K562 (cell line): ENCODE results near the gene SCN5A.

Source experiments
- CTCF ChIP-seq, 3 experiments: IDR thresholded peaks in 2 of 3; conservative IDR thresholded peaks in 1 of 3; 2 replicates each; pipeline ENCODE4 v1.5.1; 2011 to 2012; ENCODE audit warnings: low read length in 3 of 3, mild to moderate bottlenecking in 3 of 3, control low read depth in 2 of 3, improper control_type of control experiment in 1 of 3, inconsistent platforms in 1 of 3, low read depth in 1 of 3, mixed read lengths in 1 of 3, moderate library complexity in 1 of 3; ENCODE audit not compliant: insufficient read depth in 2 of 3
- NKRF ChIP-seq: fragments of 450-650 bp; IDR thresholded peaks from 2 replicates; pipeline ENCODE4 v1.6.1; 2016; ENCODE audit warnings: borderline replicate concordance
- POLR2AphosphoS5 ChIP-seq: IDR thresholded peaks from 2 replicates; pipeline ENCODE4 v1.6.1; 2011; ENCODE audit warnings: mild to moderate bottlenecking, low read depth, low read length, moderate library complexity; ENCODE audit not compliant: control insufficient read depth, insufficient read depth
- RBM34 ChIP-seq: fragments of 200-400 bp; formaldehyde crosslinking; IDR thresholded peaks from 2 replicates; pipeline ENCODE4 v1.6.1; 2018; ENCODE audit warnings: low read length, borderline replicate concordance; ENCODE audit not compliant: insufficient read depth
- RBM39 ChIP-seq: fragments of 200-400 bp; formaldehyde crosslinking; optimal IDR thresholded peaks from 2 replicates; pipeline ENCODE3; 2018; ENCODE audit warnings: low read depth, low read length
- ZKSCAN8 ChIP-seq: fragments of 200-800 bp; sonication (Bioruptor generic); IDR thresholded peaks from 2 replicates; pipeline ENCODE4 v1.6.1; 2016; ENCODE audit warnings: missing genetic modification characterization, missing compliant biosample characterization
- TF ChIP-seq, protein P1 (sequence below): fragments of 450-650 bp; conservative IDR thresholded peaks from 2 replicates; pipeline ENCODE4 v1.6.1; 2016; ENCODE audit warnings: missing genetic modification characterization, low read depth, mild to moderate bottlenecking, missing compliant biosample characterization, moderate library complexity

DNA sequence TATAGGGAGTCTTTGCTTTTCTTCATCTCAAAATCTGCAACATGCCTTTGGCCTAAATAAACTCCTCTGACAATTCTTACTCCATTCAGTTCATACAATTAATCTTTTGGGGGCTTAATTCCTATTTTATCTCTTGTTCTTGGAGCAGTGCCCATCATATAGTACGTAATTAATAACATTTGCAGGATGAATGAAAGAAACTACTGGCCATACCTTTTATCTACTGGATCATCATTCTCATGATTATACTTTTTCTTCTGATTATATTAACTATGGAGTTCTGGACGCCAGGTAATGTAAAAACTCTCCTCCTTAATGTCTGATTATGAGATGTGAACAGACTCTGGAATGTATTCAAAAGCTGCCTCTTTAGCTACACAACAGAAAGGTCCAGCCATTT lies 46.5 kb upstream of the SCN5A start:
- TF ChIP-seq, protein P1, sequence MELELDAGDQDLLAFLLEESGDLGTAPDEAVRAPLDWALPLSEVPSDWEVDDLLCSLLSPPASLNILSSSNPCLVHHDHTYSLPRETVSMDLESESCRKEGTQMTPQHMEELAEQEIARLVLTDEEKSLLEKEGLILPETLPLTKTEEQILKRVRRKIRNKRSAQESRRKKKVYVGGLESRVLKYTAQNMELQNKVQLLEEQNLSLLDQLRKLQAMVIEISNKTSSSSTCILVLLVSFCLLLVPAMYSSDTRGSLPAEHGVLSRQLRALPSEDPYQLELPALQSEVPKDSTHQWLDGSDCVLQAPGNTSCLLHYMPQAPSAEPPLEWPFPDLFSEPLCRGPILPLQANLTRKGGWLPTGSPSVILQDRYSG (tag), result no peak
- TF ChIP-seq CTCF (IDR thresholded peaks at IDR 0.05 in 2 of 3, conservative IDR thresholded peaks at IDR 0.05 in 1 of 3; ENCODE audit: insufficient read depth in 2 of 3, low read depth in 1 of 3, low read length in 3 of 3) (no peak), POLR2AphosphoS5 (no peak), RBM34 (no peak), NKRF (no peak), ZKSCAN8 (CRISPR knock-in tag) (no peak), RBM39 (no peak)
